Neural progenitor cell (in vitro differentiated cells): ENCODE data around the gene CBX1.

Source experiments
- EZH2 ChIP-seq: fragments of 200-600 bp; sonication (generic); IDR thresholded peaks from 2 replicates; pipeline ENCODE4 v1.6.1; 2017; ENCODE audit warnings: antibody characterized with exemption, mild to moderate bottlenecking, moderate library complexity
- EZH2phosphoT487 ChIP-seq: fragments of 200-600 bp; sonication (generic); IDR thresholded peaks from 2 replicates; pipeline ENCODE4 v1.6.1; 2017; ENCODE audit warnings: antibody characterized with exemption
- TF ChIP-seq, protein P1 (sequence below): fragments of 200-600 bp; sonication (generic); IDR thresholded peaks from 2 replicates; pipeline ENCODE4 v1.5.1; 2017; ENCODE audit warnings: antibody characterized with exemption, mild to moderate bottlenecking

DNA sequence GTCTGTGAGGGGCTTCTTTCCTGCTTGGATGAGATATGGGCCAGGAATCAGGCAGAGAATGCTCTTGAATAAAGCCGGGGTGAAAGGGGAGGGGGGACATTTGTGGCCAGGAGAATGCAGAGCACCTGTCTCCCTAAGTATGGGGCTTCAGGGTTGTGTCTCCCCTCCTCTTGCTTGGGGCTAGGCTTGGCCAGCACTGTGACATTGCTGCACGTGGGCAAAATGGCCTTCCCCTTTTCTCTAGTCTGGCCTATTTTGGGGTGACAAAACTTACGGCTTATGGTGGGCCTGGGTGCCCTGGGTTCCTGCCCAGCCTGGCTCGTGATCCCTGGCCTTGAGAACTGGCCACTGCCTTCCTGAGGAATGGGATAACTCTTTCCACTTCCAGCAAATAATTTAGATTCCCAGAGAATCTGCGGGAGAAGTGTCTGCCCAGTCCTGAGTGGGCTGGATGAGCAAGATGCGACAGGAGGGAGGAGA is 47.5 kb downstream of the CBX1 start:
- TF ChIP-seq, protein P1, sequence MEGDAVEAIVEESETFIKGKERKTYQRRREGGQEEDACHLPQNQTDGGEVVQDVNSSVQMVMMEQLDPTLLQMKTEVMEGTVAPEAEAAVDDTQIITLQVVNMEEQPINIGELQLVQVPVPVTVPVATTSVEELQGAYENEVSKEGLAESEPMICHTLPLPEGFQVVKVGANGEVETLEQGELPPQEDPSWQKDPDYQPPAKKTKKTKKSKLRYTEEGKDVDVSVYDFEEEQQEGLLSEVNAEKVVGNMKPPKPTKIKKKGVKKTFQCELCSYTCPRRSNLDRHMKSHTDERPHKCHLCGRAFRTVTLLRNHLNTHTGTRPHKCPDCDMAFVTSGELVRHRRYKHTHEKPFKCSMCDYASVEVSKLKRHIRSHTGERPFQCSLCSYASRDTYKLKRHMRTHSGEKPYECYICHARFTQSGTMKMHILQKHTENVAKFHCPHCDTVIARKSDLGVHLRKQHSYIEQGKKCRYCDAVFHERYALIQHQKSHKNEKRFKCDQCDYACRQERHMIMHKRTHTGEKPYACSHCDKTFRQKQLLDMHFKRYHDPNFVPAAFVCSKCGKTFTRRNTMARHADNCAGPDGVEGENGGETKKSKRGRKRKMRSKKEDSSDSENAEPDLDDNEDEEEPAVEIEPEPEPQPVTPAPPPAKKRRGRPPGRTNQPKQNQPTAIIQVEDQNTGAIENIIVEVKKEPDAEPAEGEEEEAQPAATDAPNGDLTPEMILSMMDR: no peak
- TF ChIP-seq EZH2 (no peak), EZH2phosphoT487 (no peak)
